BJ (cell line): ENCODE data around the gene TTR. TPM values are rescaled to one million over a fixed set of nuclear protein-coding genes. Genes with fewer than 3 reads are reported as not detected.

Source experiments
- CTCF ChIA-PET: fragments of 350-600 bp; formaldehyde crosslinking; extraction: SDS; loops from one replicate; lab custom pipeline; 2021; ENCODE audit warnings: antibody characterized with exemption, inconsistent platforms; lab: Yijun Ruan, JAX
- POLR2A ChIA-PET: fragments of 300-600 bp; sonication (Branson Sonifier 250); formaldehyde crosslinking; extraction: SDS; loops from one replicate; lab custom pipeline; 2021; ENCODE audit warnings: antibody characterized with exemption; lab: Charles Lee
- DNase-seq: peaks from one replicate; pipeline ENCODE4 v3.0.0-alpha.2; 2011; ENCODE audit warnings: low read depth
- H3K27me3 ChIP-seq: 2 replicates; pipeline ENCODE4 v1.6.0; 2011; ENCODE audit warnings: low read length; ENCODE audit not compliant: control insufficient read depth, insufficient read depth
- H3K36me3 ChIP-seq: 2 replicates; pipeline ENCODE4 v1.5.1; 2011; ENCODE audit warnings: low read length; ENCODE audit not compliant: control insufficient read depth, insufficient read depth
- H3K4me3 ChIP-seq: 2 replicates; pipeline ENCODE4 v1.5.1; 2011; ENCODE audit warnings: low read depth, mild to moderate bottlenecking, control low read depth, low read length
- CTCF ChIP-seq: IDR thresholded peaks from 2 replicates; pipeline ENCODE4 v1.5.1; 2011; ENCODE audit warnings: low read depth, mild to moderate bottlenecking, control low read depth, inconsistent platforms, low read length, moderate library complexity; ENCODE audit not compliant: insufficient read depth
- polyA plus RNA-seq: library from polyadenylated mRNA; depleted of rRNA; stranded (reverse); fragments of >200 nt; gene quantifications from 2 replicates; pipeline ENCODE4 v1.2.3, GENCODE V29; 2011; rRNA removed

The TTR gene
- polyA plus RNA-seq, 1 experiment = not detected

GRCh38 chr18:31637445-31637844 is 45.8 kb downstream of the TTR start:
- no peaks in the 10 kb centered on the region for H3K27me3 ChIP-seq
- no peak overlapping the region for H3K4me3 ChIP-seq
- POLR2A ChIA-PET = no interaction called here
- CTCF ChIA-PET = interaction anchor here (1.2 kb wide), 1 partner anchor 43 kb away, joined by 6 read pairs; no protein-coding TSS in a partner anchor
- no peak for TF ChIP-seq CTCF
- no peak for DNase-seq
- H3K36me3 ChIP-seq = no peaks in the 10 kb centered on the region

GRCh38 chr18:31643003-31643402 is 51.3 kb downstream of the TTR start:
- no peak for DNase-seq
- POLR2A ChIA-PET = no interaction called here
- CTCF ChIA-PET = no interaction called here
- TF ChIP-seq CTCF = no peak
- no peak overlapping the region for H3K4me3 ChIP-seq
- H3K36me3 ChIP-seq = no peaks in the 10 kb centered on the region
- H3K27me3 ChIP-seq = no peaks in the 10 kb centered on the region

- POLR2A ChIA-PET = no interaction called here
- no peak overlapping the region for H3K4me3 ChIP-seq
- H3K36me3 ChIP-seq = no peaks in the 10 kb centered on the region
- no peak for TF ChIP-seq CTCF
- CTCF ChIA-PET = no interaction called here
- DNase-seq = no peak
- H3K27me3 ChIP-seq = no peaks in the 10 kb centered on the region
Observed at GRCh38 chr18:31645411-31645810, 53.7 kb downstream of the TTR start.

GRCh38 chr18:31646332-31647126 is 54.9 kb downstream of the TTR start:
- no peak overlapping the region for H3K4me3 ChIP-seq
- no peaks in the 10 kb centered on the region for H3K27me3 ChIP-seq
- no peaks in the 10 kb centered on the region for H3K36me3 ChIP-seq
- TF ChIP-seq CTCF = no peak
- peak; percentile 24 for DNase-seq
- POLR2A ChIA-PET = no interaction called here
- CTCF ChIA-PET = interaction anchor here (1.0 to 1.8 kb wide), 2 partner anchors 23 to 91 kb away, joined by 6 read pairs; no protein-coding TSS in a partner anchor

- CTCF ChIA-PET = interaction anchor here (0.5 to 1.8 kb wide), 3 partner anchors 23 to 308 kb away, joined by 3 to 6 read pairs (median 6); no protein-coding TSS in a partner anchor
- DNase-seq = no peak
- POLR2A ChIA-PET = no interaction called here
- no peaks in the 10 kb centered on the region for H3K27me3 ChIP-seq
- no peak overlapping the region for H3K4me3 ChIP-seq
- H3K36me3 ChIP-seq = no peaks in the 10 kb centered on the region
- TF ChIP-seq CTCF = no peak
Observed at GRCh38 chr18:31647127-31647753, 55.6 kb downstream of the TTR start.

Other genes with a start within 250 kb of the TTR start
- gene DSG4, start 215.1 kb upstream of the TTR start, polyA plus RNA-seq = not detected in 2 replicates
- not detected in 2 replicates for gene DSG3, start 144.1 kb upstream of the TTR start, polyA plus RNA-seq
- gene DSG2, start 93.7 kb upstream of the TTR start, polyA plus RNA-seq = 0.01 TPM in 2 replicates
- 0.26 and 1.1 TPM in 2 replicates for gene B4GALT6, start 92.7 kb downstream of the TTR start, polyA plus RNA-seq
- gene SLC25A52, start 169.0 kb downstream of the TTR start, polyA plus RNA-seq = not detected in 2 replicates